ENCODE results near the gene ATPAF2.
"Not testable (repeated sequence)": the region's sequence is repeated elsewhere in the genome, so short reads cannot be mapped to it uniquely, and the experiment has no call there.

Gene ATPAF2

DNA sequence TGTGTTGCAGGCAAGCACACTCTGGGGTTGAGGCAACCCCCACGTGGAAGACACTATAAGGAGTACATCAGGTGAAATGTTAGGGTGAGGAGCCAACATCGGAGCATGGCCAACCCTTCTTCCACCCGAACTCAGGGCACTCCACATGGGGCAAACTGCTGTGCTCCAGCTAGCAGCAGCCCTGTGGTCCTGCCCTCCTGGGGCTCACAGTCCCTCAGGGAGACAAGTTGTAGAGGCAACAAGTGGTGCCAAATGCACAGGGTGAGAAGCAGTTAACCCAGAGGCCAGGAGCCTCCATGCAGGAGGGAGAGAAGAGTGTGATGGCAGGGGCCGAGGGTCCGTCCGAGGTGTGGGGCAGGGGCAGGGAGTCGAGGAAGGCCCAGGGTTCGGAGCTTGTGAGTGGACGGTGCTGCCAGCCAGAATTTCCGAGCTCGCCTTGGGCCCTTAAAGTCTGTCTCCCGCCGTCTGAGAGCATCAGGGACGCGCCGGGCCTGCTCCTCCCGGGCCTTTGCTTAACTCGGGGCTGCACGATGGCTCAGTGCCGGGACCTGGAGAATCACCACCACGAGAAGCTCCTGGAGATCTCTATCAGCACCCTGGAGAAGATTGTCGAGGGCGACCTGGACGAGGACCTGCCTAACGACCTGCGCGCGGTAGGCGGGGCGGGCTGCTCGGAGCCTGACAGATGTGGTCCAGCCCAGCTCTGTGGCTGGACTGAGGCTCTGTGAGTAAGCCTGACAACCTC, 32.3 kb downstream of the ATPAF2 start:
- H3K9me3 Mint-ChIP-seq = no peaks in the 10 kb centered on the region
- H3K27ac Mint-ChIP-seq = no peak overlapping the region
- H3K4me3 Mint-ChIP-seq = no peak overlapping the region
- no peaks in the 10 kb centered on the region for H3K27me3 Mint-ChIP-seq
- H3K4me1 Mint-ChIP-seq = no peaks in the 10 kb centered on the region
- no peaks in the 10 kb centered on the region for H3K36me3 Mint-ChIP-seq

DNA sequence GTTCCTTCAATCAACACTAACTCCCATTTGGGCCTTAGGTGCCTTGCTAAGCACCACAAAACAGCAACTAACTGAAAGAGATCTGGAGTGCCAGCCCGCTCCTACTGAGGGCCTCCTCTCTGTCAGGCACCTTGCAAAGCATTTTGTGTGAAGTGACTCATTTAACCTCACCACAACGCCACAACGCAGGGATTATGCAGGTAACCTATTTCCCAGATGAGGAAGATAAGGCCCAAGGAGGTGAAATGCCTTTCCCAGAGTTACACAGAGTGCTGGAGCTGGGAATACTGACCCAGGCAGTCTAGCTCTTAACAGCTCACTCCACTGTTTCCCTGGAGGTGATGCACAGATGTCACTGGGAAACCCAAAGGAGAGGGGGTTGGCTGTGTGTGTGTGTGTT, 33.5 kb downstream of the ATPAF2 start:
- Mint-ChIP-seq H3K36me3 (no peaks in the 10 kb centered on the region), H3K4me1 (no peaks in the 10 kb centered on the region), H3K27ac (no peak overlapping the region), H3K9me3 (no peaks in the 10 kb centered on the region), H3K4me3 (no peak overlapping the region), H3K27me3 (no peaks in the 10 kb centered on the region)

DNA sequence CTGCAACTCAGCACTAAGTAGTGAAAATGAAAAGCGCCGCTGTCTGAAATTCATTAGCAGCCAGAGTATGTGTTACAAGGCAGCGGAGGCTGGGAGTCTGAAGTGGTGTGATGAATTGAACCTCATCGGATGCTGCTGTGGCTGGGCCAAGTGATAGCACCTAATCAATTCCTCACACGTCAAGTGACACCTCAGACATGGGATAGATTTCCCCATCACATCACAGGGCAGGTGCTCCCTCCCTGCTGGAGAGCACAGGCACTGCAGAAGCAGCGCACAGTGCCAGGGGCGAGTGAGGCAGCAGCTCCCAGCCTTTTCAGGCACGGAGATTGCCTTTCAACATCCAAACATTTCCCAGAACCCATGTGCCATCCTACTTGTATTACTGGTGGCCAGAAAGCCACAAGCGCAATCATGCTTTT, 34.1 kb downstream of the ATPAF2 start:
- Mint-ChIP-seq H3K4me3 (no peak overlapping the region), H3K27me3 (no peaks in the 10 kb centered on the region), H3K27ac (no peak overlapping the region), H3K4me1 (no peaks in the 10 kb centered on the region), H3K9me3 (no peaks in the 10 kb centered on the region), H3K36me3 (no peaks in the 10 kb centered on the region)

DNA sequence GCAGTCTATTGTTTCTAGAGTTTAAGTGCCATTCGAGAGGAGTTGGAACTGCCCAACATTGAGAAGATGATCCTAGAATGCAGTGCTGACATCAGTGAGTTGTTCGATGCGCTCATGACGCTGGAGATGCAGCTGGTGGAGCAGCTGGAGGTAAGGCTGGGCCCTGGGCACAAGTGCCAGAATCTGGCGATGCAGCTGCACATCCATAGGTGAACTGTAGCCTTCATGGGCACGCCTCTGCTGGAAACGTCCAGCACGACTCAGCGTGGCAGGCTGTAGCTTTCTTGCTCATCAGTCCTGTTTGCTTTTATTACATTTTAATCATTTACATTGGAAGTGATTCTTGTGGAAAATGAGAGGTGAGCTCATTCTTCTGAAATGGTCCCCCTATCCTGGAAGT, 34.6 kb downstream of the ATPAF2 start:
- Mint-ChIP-seq H3K27ac (no peak overlapping the region), H3K9me3 (no peaks in the 10 kb centered on the region), H3K36me3 (no peaks in the 10 kb centered on the region), H3K4me1 (no peaks in the 10 kb centered on the region), H3K27me3 (no peaks in the 10 kb centered on the region), H3K4me3 (no peak overlapping the region)

DNA sequence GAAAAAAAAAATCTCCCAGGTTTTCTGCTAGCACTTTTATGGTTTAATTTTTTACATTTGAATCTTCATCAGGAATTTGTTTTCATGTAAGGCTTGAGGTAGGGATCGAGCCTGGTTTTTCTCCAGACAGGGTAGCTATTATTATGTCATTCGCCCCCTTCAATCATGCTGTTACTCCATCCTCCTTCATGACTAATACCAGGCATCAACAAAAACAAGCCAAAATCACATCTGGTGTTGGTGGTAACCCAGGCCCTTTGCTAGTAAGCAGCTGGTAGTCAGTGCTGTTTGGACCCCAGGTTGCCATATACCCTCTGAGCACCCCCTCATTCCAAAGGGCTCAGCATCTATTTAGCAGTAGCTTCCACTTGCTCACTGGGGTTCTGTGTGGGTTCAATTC, 36.8 kb downstream of the ATPAF2 start:
- no peak overlapping the region for H3K4me3 Mint-ChIP-seq
- no peak overlapping the region for H3K27ac Mint-ChIP-seq
- H3K27me3 Mint-ChIP-seq = no peaks in the 10 kb centered on the region
- H3K9me3 Mint-ChIP-seq = no peaks in the 10 kb centered on the region
- no peaks in the 10 kb centered on the region for H3K36me3 Mint-ChIP-seq
- H3K4me1 Mint-ChIP-seq = no peaks in the 10 kb centered on the region

DNA sequence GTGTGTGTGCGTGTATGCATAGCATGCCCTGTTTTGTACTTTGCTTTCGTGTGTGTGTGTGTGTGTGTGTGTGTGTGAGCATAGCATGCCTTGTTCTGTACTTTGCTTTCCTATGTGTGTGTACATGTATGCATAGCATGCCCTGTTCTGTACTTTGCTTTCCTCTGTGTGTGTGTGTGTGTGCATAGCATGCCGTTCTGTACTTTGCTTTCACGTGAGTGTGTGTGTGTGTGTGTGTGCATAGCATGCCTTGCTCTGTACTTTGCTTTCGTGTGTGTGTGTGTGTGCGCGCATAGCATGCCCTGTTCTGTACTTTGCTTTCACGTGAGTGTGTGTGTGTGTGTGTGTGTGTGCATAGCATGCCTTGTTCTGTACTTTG, 38.9 kb downstream of the ATPAF2 start:
- Mint-ChIP-seq H3K27me3 (no peaks in the 10 kb centered on the region), H3K36me3 (no peaks in the 10 kb centered on the region), H3K27ac (no peak overlapping the region), H3K4me1 (no peaks in the 10 kb centered on the region), H3K4me3 (no peak overlapping the region), H3K9me3 (no peaks in the 10 kb centered on the region)

DNA sequence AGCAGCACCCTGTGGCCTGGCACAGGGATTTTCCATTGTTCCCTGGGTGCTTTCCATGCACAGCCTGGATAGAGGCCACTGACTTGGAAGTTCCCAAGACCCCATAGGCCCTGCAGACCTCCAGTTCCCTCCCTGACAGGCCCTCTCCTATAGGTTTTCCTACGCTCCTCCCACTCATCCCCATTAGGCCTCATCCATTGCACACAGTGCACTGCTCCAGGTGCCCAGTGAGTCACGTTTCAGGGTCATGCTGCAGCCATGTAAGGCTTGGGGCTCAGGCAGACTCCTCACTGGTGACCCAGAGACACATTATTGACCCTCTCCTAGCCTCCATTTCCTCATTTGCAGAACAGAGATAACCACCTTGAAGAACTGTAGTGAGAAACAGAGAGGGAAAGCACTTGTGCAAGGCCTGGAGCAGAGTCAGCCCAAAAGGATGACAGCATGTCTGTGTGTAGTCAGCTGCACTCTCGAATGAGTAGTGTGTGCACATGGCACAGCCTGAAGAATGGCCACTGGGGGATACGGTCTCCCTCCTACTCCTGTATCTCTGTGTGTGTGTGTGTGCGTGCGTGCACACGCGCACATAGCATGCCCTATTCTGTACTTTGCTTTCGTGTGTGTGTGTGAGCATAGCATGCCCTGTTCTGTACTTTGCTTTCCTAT, 39.5 kb downstream of the ATPAF2 start:
- no peaks in the 10 kb centered on the region for H3K4me1 Mint-ChIP-seq
- no peaks in the 10 kb centered on the region for H3K9me3 Mint-ChIP-seq
- H3K27ac Mint-ChIP-seq = no peak overlapping the region
- no peak overlapping the region for H3K4me3 Mint-ChIP-seq
- H3K36me3 Mint-ChIP-seq = no peaks in the 10 kb centered on the region
- H3K27me3 Mint-ChIP-seq = no peaks in the 10 kb centered on the region

DNA sequence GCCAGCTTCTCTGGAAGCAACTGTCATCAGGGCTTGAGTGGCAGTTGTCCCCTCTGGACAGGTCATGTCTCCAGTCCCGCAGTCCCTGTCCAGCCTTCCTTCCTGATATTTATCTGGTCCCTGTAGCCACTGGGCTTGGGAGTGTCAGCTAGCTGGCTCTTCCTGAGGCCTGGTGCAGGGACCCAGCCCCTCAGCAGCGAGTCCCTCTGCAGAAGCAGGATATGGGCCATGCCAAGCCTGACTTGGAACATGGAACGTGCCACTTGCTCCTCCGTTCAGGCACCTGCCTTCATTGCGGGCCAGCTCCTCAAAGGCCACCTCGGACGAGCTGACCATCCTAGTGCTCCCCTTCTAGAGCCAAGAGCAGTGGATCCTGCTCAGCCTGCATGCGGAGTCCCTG, 40.0 kb downstream of the ATPAF2 start:
- Mint-ChIP-seq H3K4me3 (no peak overlapping the region), H3K36me3 (no peaks in the 10 kb centered on the region), H3K4me1 (no peaks in the 10 kb centered on the region), H3K27ac (no peak overlapping the region), H3K27me3 (no peaks in the 10 kb centered on the region), H3K9me3 (no peaks in the 10 kb centered on the region)

DNA sequence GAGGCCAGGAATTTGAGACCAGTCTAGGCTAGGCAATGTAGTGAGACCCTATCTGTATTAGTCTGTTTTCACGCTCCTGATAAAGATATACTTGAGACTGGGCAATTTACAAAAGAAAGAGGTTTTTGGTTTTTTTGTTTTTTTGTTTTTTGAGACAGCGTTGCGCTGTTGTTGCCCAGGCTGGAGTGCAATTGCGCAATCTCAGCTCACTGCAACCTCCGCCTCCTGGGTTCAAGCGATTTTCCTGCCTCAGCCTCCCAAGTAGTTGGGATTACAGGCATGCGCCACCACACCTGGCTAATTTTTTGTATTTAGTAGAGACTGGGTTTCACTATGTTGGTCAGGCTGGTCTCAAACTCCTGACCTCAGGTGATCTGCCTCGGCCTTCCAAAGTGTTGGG, 43.1 kb downstream of the ATPAF2 start:
- not testable (repeated sequence) for H3K27ac Mint-ChIP-seq, H3K4me1 Mint-ChIP-seq, H3K36me3 Mint-ChIP-seq, H3K9me3 Mint-ChIP-seq, H3K27me3 Mint-ChIP-seq, H3K4me3 Mint-ChIP-seq

DNA sequence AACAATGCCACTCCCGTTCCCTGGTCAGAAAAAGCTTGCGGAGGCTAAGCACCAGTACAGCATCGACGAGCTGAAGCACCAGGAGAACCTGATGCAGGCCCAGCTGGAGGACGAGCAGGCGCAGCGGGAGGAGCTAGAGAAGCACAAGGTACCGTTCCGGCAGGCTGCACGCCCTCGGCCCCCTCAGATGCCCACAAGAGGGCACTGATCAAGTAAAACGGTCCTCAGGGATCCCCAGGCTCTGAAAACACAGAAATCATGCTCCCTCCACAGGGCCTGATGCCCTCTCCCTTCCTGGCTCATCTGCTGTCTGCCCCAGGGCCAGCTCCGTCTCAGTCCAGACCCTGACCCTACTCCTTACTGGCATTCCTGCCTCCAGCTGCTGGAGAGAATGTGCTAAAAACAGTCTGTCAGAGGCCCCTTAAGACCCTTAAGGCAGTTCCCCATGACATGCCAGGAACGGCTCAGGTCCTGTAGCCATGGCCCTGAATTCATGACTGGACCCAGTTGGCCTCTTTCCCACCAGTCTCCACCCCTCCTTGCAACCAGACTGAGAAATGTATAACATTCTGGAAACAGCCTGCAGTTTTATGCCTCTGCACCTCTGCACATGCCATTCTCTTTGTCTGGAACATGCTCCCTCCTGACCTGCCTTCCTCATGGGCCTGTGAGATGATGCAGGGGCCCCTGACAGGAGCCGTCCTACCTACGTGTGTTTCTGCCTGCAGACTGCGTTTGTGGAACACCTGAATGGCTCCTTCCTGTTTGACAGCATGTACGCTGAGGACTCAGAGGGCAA, 44.5 kb downstream of the ATPAF2 start:
- Mint-ChIP-seq H3K4me1 (no peaks in the 10 kb centered on the region), H3K36me3 (no peaks in the 10 kb centered on the region), H3K27me3 (no peaks in the 10 kb centered on the region), H3K9me3 (no peaks in the 10 kb centered on the region), H3K4me3 (no peak overlapping the region), H3K27ac (no peak overlapping the region)

DNA sequence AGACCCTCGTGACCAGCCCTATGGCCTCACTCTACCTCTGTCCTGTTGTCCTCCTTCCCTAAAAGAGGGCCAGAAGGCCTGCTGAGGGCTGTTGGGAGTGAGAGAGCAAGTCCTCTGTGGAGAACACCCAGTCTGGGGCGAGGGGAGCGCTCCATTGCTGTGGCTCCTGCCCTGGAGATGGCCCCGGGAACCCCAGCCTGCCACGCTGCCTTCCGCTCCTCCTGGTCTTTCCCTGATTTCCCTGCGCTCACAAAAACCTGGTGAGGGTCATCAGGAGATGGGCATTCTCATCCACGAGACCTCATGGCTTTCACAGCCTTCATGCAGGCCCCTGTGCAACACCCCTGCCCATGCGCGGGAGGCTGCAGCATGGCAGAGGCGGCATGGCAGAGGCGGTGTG, 45.1 kb downstream of the ATPAF2 start:
- Mint-ChIP-seq H3K27me3 (no peaks in the 10 kb centered on the region), H3K4me3 (no peak overlapping the region), H3K4me1 (no peaks in the 10 kb centered on the region), H3K36me3 (no peaks in the 10 kb centered on the region), H3K27ac (no peak overlapping the region), H3K9me3 (no peaks in the 10 kb centered on the region)

DNA sequence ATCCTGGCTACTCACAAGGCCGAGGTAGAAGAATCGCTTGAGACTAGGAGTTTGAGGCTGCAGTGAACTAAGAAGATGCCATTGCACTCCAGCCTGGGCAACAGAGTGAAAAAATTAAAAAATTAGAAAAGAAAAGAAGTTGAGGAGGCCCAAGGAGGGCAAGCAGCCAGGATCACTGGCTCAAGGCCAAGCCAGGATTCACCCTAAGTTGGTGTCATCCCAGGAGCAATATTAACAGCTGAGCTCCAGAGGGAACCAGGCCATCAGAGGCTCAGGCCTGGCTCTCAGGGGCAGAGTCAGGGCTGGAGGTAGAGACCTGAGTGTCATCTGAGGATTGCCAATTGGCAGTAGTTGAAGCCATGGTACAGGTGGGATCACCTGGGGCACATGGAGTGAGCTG, 45.6 kb downstream of the ATPAF2 start:
- H3K27ac Mint-ChIP-seq = no peak overlapping the region

DNA sequence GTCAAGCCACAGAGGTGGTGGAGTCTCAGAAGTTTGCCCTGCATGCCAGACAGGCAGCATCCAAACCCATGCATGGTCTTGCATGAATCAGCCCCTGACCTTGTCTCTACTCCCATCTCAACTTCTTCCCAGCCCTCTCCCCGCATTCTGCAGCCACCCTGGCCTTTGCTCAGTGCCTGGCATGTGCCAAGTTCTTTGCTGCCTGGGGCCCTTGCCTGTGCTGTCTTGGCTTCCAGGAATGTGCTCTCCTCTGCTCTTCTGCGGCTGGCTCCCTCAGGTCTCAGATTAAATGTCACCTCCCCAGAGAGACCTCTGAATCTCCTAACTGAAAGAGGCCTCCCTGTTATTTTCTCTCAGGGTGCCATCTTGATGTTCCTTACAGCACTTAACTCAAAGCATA, 48.7 kb downstream of the ATPAF2 start:
- no peak overlapping the region for H3K27ac Mint-ChIP-seq
- no peaks in the 10 kb centered on the region for H3K27me3 Mint-ChIP-seq
- no peaks in the 10 kb centered on the region for H3K9me3 Mint-ChIP-seq
- H3K4me3 Mint-ChIP-seq = no peak overlapping the region
- H3K4me1 Mint-ChIP-seq = no peaks in the 10 kb centered on the region
- H3K36me3 Mint-ChIP-seq = no peaks in the 10 kb centered on the region

More for the DNA sequence above, 45.6 kb downstream of the ATPAF2 start:
- Mint-ChIP-seq H3K9me3 (no peaks in the 10 kb centered on the region), H3K27me3 (no peaks in the 10 kb centered on the region), H3K36me3 (no peaks in the 10 kb centered on the region), H3K4me1 (no peaks in the 10 kb centered on the region), H3K4me3 (no peak overlapping the region)

DNA sequence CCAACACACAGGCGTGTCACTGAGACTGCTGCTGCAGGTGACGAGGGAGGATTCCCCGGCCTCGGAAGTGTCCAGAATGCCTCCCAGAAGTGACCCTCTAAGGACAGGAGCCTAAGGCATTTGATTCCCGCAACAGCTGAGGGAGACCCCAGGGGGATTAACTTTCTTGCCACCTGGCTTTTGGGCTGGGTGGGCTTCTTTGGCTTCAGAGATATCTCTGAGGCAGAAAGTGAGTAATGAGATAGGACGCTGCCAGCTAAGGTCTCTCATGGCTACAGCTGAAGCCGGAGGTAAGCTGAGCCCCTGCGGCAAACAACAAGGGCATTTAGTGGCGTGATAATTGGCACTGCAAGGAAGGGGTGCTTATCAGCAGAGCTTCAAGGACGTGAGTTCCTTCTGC, 49.4 kb downstream of the ATPAF2 start:
- Mint-ChIP-seq H3K9me3 (no peaks in the 10 kb centered on the region), H3K4me1 (no peaks in the 10 kb centered on the region)

DNA sequence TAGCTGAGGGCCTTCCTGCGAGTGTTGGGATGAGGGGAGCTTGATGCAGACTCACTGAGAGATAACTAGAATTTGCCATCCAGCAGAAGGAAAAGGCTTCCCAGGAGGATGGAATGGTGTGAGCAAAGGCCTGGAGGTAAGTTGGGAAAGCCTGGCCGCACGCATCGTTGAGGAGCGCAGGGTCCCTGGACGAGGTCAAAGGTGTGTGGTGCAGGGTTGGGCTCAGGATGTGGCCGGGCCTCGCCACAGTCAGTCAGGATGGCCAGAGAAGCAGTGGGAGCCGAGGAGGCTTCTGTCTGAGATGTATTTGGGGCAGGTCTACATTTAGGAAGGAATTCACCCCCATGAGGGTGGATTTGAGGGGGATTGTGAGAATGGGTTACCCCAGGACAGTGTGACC, 49.9 kb downstream of the ATPAF2 start:
- H3K36me3 Mint-ChIP-seq = no peaks in the 10 kb centered on the region
- no peaks in the 10 kb centered on the region for H3K27me3 Mint-ChIP-seq
- H3K27ac Mint-ChIP-seq = no peak overlapping the region
- H3K4me1 Mint-ChIP-seq = no peaks in the 10 kb centered on the region
- no peak overlapping the region for H3K4me3 Mint-ChIP-seq
- H3K9me3 Mint-ChIP-seq = no peaks in the 10 kb centered on the region

More for the DNA sequence above, 49.4 kb downstream of the ATPAF2 start:
- H3K36me3 Mint-ChIP-seq = no peaks in the 10 kb centered on the region
- no peak overlapping the region for H3K4me3 Mint-ChIP-seq
- no peak overlapping the region for H3K27ac Mint-ChIP-seq
- H3K27me3 Mint-ChIP-seq = no peaks in the 10 kb centered on the region

DNA sequence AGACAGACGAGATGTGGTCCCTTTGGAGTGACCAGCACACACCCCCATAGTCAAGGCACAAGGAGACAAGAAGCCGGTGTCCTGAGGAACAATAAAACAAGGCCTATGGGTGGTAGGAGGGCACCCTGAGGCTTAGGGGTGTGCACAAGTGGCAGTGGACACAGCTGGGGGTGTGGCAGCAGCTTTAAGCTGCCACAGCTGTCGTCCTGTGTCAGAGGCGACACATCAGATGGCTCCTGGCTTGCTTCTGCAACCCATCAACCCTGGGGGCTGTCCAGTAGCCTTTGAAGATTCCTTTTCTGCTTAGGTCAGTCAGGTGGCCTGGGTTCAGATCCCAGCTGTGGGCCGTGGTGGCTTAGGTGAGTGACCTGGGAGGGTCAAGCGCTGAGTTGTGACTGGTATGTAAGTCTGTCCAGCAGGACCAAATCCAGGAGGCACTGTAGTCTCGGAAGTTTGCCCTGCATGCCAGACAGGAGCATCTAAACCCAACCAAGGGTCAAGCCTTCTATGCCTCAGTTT, 50.5 kb downstream of the ATPAF2 start:
- Mint-ChIP-seq H3K4me1 (no peaks in the 10 kb centered on the region), H3K27me3 (no peaks in the 10 kb centered on the region), H3K36me3 (no peaks in the 10 kb centered on the region)

More for the DNA sequence above, 50.5 kb downstream of the ATPAF2 start:
- H3K4me3 Mint-ChIP-seq = no peak overlapping the region
- H3K9me3 Mint-ChIP-seq = no peaks in the 10 kb centered on the region
- no peak overlapping the region for H3K27ac Mint-ChIP-seq

Data from activated naive CD4-positive, alpha-beta T cell treated with anti-CD3 and anti-CD28 coated beads, Interleukin-2, amount 50 U/mL, for 24 hours (primary cell).